Left lung (tissue), 10 donors: Measurements from ENCODE around the gene RAX2. TPM values are rescaled to one million over a fixed set of nuclear protein-coding genes. Genes with fewer than 3 reads are reported as not detected.

Experiments used
- ATAC-seq: fragments of 200-7000 bp; cut with Tn5 transposase; one replicate; pipeline ENCODE4 v1.9.1; 2020; ENCODE audit warnings: moderate library complexity
- DNase-seq, 4 donors: peaks; one replicate each; pipeline ENCODE4 v3.0.0-alpha.2; 2013 to 2020
- H3K27ac ChIP-seq, 2 donors: fragments of 200-600 bp; sonication (generic) in 1 of 2; one replicate each; pipeline versions ENCODE4 v1.5.0 to v1.8.0; 2020 to 2021
- H3K27me3 ChIP-seq, 2 donors: fragments of 200-600 bp; sonication (generic) in 1 of 2; one replicate each; pipeline versions ENCODE4 v1.5.0 to v1.8.0; 2020 to 2021
- H3K36me3 ChIP-seq, 2 donors: fragments of 200-600 bp; sonication (generic) in 1 of 2; one replicate each; pipeline versions ENCODE4 v1.5.0 to v1.8.0; 2020 to 2021
- H3K4me1 ChIP-seq, 2 donors: fragments of 200-600 bp; one replicate each; pipeline ENCODE4 v1.8.0; 2021
- H3K4me3 ChIP-seq, 2 donors: fragments of 200-600 bp; sonication (generic) in 1 of 2; one replicate each; pipeline versions ENCODE4 v1.5.0 to v1.8.0; 2020 to 2021; ENCODE audit warnings: mild to moderate bottlenecking in 1 of 2
- H3K9me3 ChIP-seq, 2 donors: fragments of 200-600 bp; sonication (generic) in 1 of 2; one replicate each; pipeline versions ENCODE4 v1.5.0 to v1.8.0; 2020 to 2021
- intact Hi-C, 2 donors: fragments of 100-400 bp; cut with DNase I; formaldehyde crosslinking; loops; one replicate each; pipeline versions ENCODE4 v1.11.2 to v1.14.2; 2022
- polyA plus RNA-seq, 6 donors: library from polyadenylated mRNA; unstranded; fragments of 120-200 nt; gene quantifications; one replicate each; pipeline ENCODE4 v1.2.1, GENCODE V29; 2013; ENCODE audit not compliant: insufficient read length in 6 of 6
- total RNA-seq, 2 donors: library from RNA; stranded (reverse); fragmentation: NEBNext Ultra II Directional; extraction: Animal tissue kit (Norgen Biotek cat#: 25700); gene quantifications; one replicate each; pipeline ENCODE4 v1.2.1, GENCODE V29; 2021
- TF ChIP-seq, protein P1 (sequence below), 2 donors: fragments of 200-600 bp; sonication (generic) in 1 of 2; IDR thresholded peaks; one replicate each; pipeline versions ENCODE4 v1.5.0 to v1.8.0; 2021; ENCODE audit warnings: antibody characterized with exemption in 2 of 2
- donor health status: DM: no; HTN: yes; CAD: no.
- donor health status: DM: no; HTN: no; CAD: no.

Gene RAX2
- total and polyA plus RNA-seq, 8 donors = 0.08 TPM; not detected in 7

DNA sequence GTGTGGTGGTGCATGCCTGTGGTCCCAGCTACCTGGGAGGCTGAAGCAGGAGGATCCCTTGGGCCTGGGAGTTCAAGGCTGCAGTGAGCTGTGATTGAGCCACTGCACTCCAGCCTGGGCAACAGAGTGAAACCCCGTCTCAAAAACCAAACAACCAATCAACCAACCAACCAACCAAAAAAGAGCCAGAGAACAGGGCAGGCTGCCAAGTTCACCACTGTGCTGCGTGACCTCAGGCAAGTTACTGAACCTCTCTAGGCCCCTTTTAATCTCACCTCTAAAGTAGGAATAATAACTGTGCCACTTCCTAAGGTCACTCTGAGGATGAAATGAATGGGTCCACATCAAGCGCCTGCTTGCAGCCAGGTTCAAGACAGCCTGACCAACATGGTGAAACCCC is 46.9 kb downstream of the RAX2 start:
- H3K4me1 ChIP-seq = peaks cover 3 to 18% of the 10 kb centered on the region in 2 donors
- TF ChIP-seq, protein P1, sequence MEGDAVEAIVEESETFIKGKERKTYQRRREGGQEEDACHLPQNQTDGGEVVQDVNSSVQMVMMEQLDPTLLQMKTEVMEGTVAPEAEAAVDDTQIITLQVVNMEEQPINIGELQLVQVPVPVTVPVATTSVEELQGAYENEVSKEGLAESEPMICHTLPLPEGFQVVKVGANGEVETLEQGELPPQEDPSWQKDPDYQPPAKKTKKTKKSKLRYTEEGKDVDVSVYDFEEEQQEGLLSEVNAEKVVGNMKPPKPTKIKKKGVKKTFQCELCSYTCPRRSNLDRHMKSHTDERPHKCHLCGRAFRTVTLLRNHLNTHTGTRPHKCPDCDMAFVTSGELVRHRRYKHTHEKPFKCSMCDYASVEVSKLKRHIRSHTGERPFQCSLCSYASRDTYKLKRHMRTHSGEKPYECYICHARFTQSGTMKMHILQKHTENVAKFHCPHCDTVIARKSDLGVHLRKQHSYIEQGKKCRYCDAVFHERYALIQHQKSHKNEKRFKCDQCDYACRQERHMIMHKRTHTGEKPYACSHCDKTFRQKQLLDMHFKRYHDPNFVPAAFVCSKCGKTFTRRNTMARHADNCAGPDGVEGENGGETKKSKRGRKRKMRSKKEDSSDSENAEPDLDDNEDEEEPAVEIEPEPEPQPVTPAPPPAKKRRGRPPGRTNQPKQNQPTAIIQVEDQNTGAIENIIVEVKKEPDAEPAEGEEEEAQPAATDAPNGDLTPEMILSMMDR (IDR thresholded peaks at IDR 0.05) = no peak
- no peak overlapping the region for H3K4me3 ChIP-seq
- DNase-seq (no peak), ATAC-seq (no peak)
- H3K9me3 ChIP-seq = no peaks in the 10 kb centered on the region
- H3K27ac ChIP-seq = no peak overlapping the region
- no peaks in the 10 kb centered on the region for H3K36me3 ChIP-seq
- intact Hi-C loops = no loop called here
- H3K27me3 ChIP-seq = peaks cover 20 to 61% of the 10 kb centered on the region in 2 donors

DNA sequence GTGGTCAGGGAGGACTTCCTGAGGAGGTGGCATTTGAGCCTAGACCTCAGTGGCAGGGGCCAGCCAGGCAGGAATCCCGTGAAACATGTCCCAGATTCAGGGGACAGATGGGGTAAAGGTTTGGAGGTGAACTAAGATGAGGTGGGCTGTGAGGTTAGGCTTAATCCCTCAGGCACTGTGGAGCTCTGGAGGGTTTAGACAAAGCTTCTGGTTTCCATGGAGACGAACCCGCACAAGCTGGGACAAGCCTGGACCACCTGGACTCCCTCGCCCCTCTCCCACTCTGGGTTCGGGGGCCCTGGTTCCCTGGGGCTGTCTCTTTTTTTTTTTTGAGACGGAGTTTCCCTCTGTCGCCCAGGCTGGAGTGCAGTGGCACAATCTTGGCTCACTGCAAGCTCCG is 48.1 kb downstream of the RAX2 start:
- peaks cover 20 to 73% of the 10 kb centered on the region in 2 donors for H3K27me3 ChIP-seq
- no peak overlapping the region for H3K4me3 ChIP-seq
- no peak for DNase-seq
- intact Hi-C loops = no loop called here
- H3K4me1 ChIP-seq = peaks cover 4 to 18% of the 10 kb centered on the region in 2 donors
- TF ChIP-seq, protein P1 (IDR thresholded peaks at IDR 0.05) = no peak
- no peaks in the 10 kb centered on the region for H3K36me3 ChIP-seq
- ATAC-seq = no peak
- no peak overlapping the region for H3K27ac ChIP-seq
- H3K9me3 ChIP-seq = no peaks in the 10 kb centered on the region

DNA sequence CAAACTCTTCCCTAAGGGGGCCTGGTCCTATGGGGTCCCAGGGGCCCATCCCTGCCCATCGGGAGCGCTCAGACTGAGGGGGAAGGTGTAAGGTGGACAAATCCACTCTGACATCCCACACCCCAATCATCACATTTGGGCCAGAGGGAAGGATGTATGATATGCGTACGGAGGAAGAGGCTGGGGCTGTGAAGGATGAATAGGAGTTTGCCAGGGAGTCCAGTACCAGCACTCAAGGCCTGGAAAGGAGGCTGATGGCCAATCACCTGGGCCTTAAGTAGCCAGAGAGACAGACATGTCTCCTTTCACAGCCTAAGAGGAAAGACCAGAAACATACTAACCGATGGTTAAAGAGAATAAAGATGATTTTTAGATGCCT is 48.9 kb downstream of the RAX2 start:
- TF ChIP-seq, protein P1 (IDR thresholded peaks at IDR 0.05) = no peak
- Histone ChIP-seq H3K36me3 (no peaks in the 10 kb centered on the region), H3K27ac (no peak overlapping the region), H3K4me3 (no peak overlapping the region), H3K9me3 (no peaks in the 10 kb centered on the region), H3K27me3 (peaks cover 20 to 76% of the 10 kb centered on the region in 2 donors), H3K4me1 (peaks cover 8 to 18% of the 10 kb centered on the region in 2 donors)
- DNase-seq = no peak
- no peak for ATAC-seq
- intact Hi-C loops = no loop called here

DNA sequence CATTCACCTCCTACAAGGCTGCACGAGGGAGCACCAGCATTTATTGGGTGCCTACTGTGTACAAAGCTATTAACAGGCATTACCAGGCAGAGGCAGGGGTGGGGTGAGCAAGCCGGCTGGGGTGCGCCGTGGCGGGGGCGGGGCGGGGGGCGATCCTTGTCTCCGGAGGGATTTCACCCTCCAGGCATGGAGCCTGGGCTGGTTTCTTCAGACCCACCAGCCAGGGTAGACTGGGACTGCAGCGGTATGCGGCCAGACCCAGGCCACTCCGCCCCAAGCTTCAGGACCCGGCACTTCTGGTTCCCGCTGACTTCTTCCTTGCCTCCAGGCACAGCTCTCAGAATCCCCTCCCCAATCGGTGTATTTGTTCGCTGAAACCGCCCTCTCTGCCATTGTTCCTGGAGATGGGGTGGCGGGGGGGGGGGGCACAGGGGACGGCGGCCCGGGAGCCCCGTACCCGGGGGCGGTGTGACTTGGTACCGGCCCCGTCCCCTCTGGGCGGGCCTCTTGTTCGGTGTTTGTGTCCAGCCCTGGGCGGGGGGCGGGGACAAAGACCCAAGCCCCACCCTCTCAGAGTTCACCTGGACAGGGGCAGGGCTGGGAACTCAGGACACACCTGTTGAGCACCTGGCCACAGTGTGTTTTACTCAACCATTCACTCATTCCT is 49.5 kb downstream of the RAX2 start:
- Histone ChIP-seq H3K4me3 (peak overlapping the region in 1 of 2 donors; percentile 19), H3K27me3 (peaks cover 20 to 76% of the 10 kb centered on the region in 2 donors), H3K4me1 (peaks cover 8 to 18% of the 10 kb centered on the region in 2 donors), H3K9me3 (no peaks in the 10 kb centered on the region), H3K36me3 (no peaks in the 10 kb centered on the region), H3K27ac (no peak overlapping the region)
- intact Hi-C loops = no loop called here
- ATAC-seq (peak; percentile 48), DNase-seq (no peak)
- TF ChIP-seq, protein P1 (IDR thresholded peaks at IDR 0.05) = no peak

DNA sequence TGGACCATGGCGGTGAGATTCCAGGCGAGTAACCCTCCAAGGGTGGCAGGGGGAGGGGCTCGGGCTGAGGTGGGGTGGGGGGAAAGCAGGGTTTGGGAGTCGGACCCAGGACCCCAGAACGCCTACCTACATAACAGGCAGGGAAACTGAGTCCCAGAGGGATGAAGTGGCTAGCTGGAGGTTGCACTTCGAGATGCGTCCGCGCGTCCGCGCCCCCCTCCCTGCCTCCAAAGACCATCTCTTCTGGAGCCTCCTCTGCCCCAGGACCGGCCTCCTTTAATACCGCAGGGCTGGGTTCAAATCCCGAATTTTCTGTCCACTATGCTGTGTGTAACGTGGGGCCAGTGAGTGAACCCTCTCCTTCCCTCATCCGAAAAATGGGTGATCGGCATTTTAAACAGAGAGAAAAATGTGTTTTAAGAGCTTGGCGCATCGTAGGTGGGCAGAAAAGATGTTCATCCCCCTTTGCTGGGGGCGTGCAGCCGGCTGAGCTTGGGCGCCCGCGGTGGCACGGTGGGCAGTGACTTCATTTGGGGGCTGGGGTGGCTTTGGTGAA is 50.1 kb downstream of the RAX2 start:
- Histone ChIP-seq H3K27me3 (peaks cover 20 to 76% of the 10 kb centered on the region in 2 donors), H3K9me3 (no peaks in the 10 kb centered on the region), H3K4me1 (peaks cover 8 to 18% of the 10 kb centered on the region in 2 donors), H3K36me3 (no peaks in the 10 kb centered on the region), H3K27ac (no peak overlapping the region), H3K4me3 (peak overlapping the region in 1 of 2 donors; percentile 19)
- ATAC-seq = no peak
- intact Hi-C loops = no loop called here
- TF ChIP-seq, protein P1 (IDR thresholded peaks at IDR 0.05) = no peak
- no peak for DNase-seq
